HEK293 (cell line): ENCODE data around the gene SERPING1.

Experiments used
- CTCF ChIA-PET: fragments of 350-600 bp; formaldehyde crosslinking; extraction: SDS; loops from one replicate; lab custom pipeline; 2021; ENCODE audit warnings: antibody characterized with exemption; lab: Yijun Ruan, JAX
- POLR2A ChIA-PET: fragments of 300-600 bp; formaldehyde crosslinking; extraction: SDS; loops from one replicate; lab custom pipeline; 2020; ENCODE audit warnings: antibody characterized with exemption, inconsistent platforms; lab: Yijun Ruan, JAX
- H3K27ac ChIP-seq: fragments of 200-500 bp; sonication (Bioruptor generic); 2 replicates; pipeline ENCODE4 v1.5.1; 2014; ENCODE audit warnings: low read depth, low read length, control low read depth, inconsistent platforms; ENCODE audit errors: extremely low read depth
- H3K36me3 ChIP-seq, 2 experiments: fragments of 200-500 bp in 1 of 2; sonication (Bioruptor generic) in 1 of 2; 1 replicate in 1 of 2; 2 replicates in 1 of 2; pipeline ENCODE4 v1.5.1; 2014 to 2017; ENCODE audit warnings: inconsistent platforms in 2 of 2, low read length in 2 of 2; ENCODE audit not compliant: control insufficient read depth in 2 of 2, insufficient read depth in 1 of 2
- H3K4me1 ChIP-seq: fragments of 200-500 bp; sonication (Bioruptor generic); 2 replicates; pipeline ENCODE4 v1.5.1; 2014; ENCODE audit warnings: mild to moderate bottlenecking, low read length, inconsistent platforms; ENCODE audit not compliant: control insufficient read depth, insufficient read depth
- H3K4me3 ChIP-seq: 2 replicates; pipeline ENCODE4 v1.5.1; 2011; ENCODE audit warnings: low read depth, mild to moderate bottlenecking, control low read depth, low read length, moderate library complexity
- H3K9me3 ChIP-seq: fragments of 200-500 bp; sonication (Bioruptor generic); 2 replicates; pipeline ENCODE4 v1.5.1; 2014; ENCODE audit warnings: low read depth, low read length, inconsistent platforms; ENCODE audit not compliant: control insufficient read depth, insufficient read depth
- TRIM28 ChIP-seq: IDR thresholded peaks from 2 replicates; pipeline ENCODE4 v1.6.1; 2011; ENCODE audit warnings: low read length, control low read depth, borderline replicate concordance
- WT1 ChIP-seq: fragments of 450-650 bp; formaldehyde crosslinking; IDR thresholded peaks from 2 replicates; pipeline ENCODE4 v1.5.1; 2016; ENCODE audit warnings: missing biosample characterization, missing genetic modification characterization
- ZFP41 ChIP-seq: fragments of 450-650 bp; formaldehyde crosslinking; IDR thresholded peaks from 2 replicates; pipeline ENCODE4 v1.5.1; 2016; ENCODE audit warnings: missing biosample characterization, missing genetic modification characterization, borderline replicate concordance
- ZIC2 ChIP-seq: fragments of 450-650 bp; formaldehyde crosslinking; IDR thresholded peaks from 2 replicates; pipeline ENCODE4 v1.5.1; 2016; ENCODE audit warnings: missing biosample characterization, missing genetic modification characterization
- ZNF114 ChIP-seq: fragments of 450-650 bp; formaldehyde crosslinking; IDR thresholded peaks from 2 replicates; pipeline ENCODE4 v1.5.0; 2017; ENCODE audit warnings: missing biosample characterization, missing genetic modification characterization
- ZNF2 ChIP-seq: fragments of 450-650 bp; formaldehyde crosslinking; IDR thresholded peaks from 2 replicates; pipeline ENCODE4 v1.5.1; 2016; ENCODE audit warnings: missing biosample characterization, missing genetic modification characterization
- ZNF248 ChIP-seq: fragments of 450-650 bp; formaldehyde crosslinking; IDR thresholded peaks from 2 replicates; pipeline ENCODE4 v1.5.1; 2017; ENCODE audit warnings: missing biosample characterization, missing genetic modification characterization
- ZNF416 ChIP-seq: fragments of 450-650 bp; formaldehyde crosslinking; IDR thresholded peaks from 2 replicates; pipeline ENCODE4 v1.5.1; 2016; ENCODE audit warnings: missing biosample characterization, missing genetic modification characterization
- ZNF501 ChIP-seq: fragments of 450-650 bp; formaldehyde crosslinking; IDR thresholded peaks from 2 replicates; pipeline ENCODE4 v1.5.1; 2016; ENCODE audit warnings: missing biosample characterization, missing genetic modification characterization
- ZNF530 ChIP-seq: fragments of 450-650 bp; formaldehyde crosslinking; IDR thresholded peaks from 2 replicates; pipeline ENCODE4 v1.5.1; 2016; ENCODE audit warnings: low read depth, missing biosample characterization, missing genetic modification characterization
- ZNF549 ChIP-seq: fragments of 450-650 bp; IDR thresholded peaks from 2 replicates; pipeline ENCODE4 v1.5.1; 2018; ENCODE audit warnings: missing biosample characterization, missing genetic modification characterization, mild to moderate bottlenecking, inconsistent platforms, moderate library complexity
- ZNF571 ChIP-seq: fragments of 450-650 bp; formaldehyde crosslinking; IDR thresholded peaks from 2 replicates; pipeline ENCODE4 v1.5.0; 2017; ENCODE audit warnings: missing biosample characterization, missing genetic modification characterization
- ZNF658 ChIP-seq: fragments of 450-650 bp; formaldehyde crosslinking; IDR thresholded peaks from 2 replicates; pipeline ENCODE4; 2016; ENCODE audit warnings: missing biosample characterization, missing genetic modification characterization
- ZNF707 ChIP-seq: fragments of 450-650 bp; formaldehyde crosslinking; IDR thresholded peaks from 2 replicates; pipeline ENCODE4 v1.5.1; 2016; ENCODE audit warnings: missing biosample characterization, missing genetic modification characterization
- ZNF792 ChIP-seq: fragments of 450-650 bp; formaldehyde crosslinking; IDR thresholded peaks from 2 replicates; pipeline ENCODE4 v1.5.1; 2016; ENCODE audit warnings: missing biosample characterization, missing genetic modification characterization
- ZNF843 ChIP-seq: fragments of 450-650 bp; formaldehyde crosslinking; IDR thresholded peaks from 2 replicates; pipeline ENCODE4 v1.5.1; 2016; ENCODE audit warnings: missing biosample characterization, missing genetic modification characterization
- TF ChIP-seq, protein P1 (sequence below): fragments of 450-650 bp; formaldehyde crosslinking; IDR thresholded peaks from 2 replicates; pipeline ENCODE4 v1.5.1; 2016; ENCODE audit warnings: missing biosample characterization, missing genetic modification characterization, borderline replicate concordance
- TF ChIP-seq, protein P2 (sequence below): fragments of 450-650 bp; formaldehyde crosslinking; IDR thresholded peaks from 2 replicates; pipeline ENCODE4 v1.5.1; 2016; ENCODE audit warnings: missing biosample characterization, missing genetic modification characterization
- TF ChIP-seq, protein P3 (sequence below): fragments of 450-650 bp; formaldehyde crosslinking; IDR thresholded peaks from 2 replicates; pipeline ENCODE4 v1.5.1; 2016; ENCODE audit warnings: missing biosample characterization, missing genetic modification characterization
- TF ChIP-seq, protein P4 (sequence below): fragments of 450-650 bp; formaldehyde crosslinking; IDR thresholded peaks from 2 replicates; pipeline ENCODE4 v1.5.1; 2016; ENCODE audit warnings: missing biosample characterization, missing genetic modification characterization
- TF ChIP-seq, protein P5 (sequence below): fragments of 450-650 bp; formaldehyde crosslinking; IDR thresholded peaks from 2 replicates; pipeline ENCODE4 v1.5.1; 2016; ENCODE audit warnings: missing biosample characterization, missing genetic modification characterization, low read depth

The SERPING1 gene

DNA sequence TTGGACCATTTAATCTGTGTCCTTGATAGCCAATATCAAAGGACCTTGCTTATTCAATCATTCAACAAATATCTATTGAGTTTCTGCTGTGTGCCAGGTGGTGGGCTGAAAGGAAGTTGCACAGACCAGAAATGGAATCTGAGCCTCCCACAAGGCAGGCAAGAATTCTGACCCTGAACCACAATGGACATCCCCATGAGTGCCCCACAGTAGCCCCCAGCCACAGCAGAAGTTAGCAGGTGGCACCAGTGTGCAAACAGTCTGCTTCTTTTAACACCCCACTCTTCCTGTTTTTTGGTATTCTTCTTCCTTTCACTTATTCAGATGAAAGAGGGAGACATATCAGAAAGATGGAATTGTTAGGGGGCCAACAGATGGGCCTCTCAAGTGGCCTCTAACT, 12.2 kb upstream of the SERPING1 start:
- TF ChIP-seq ZNF2 (tag by site-specific recombination) (no peak), ZIC2 (tag by site-specific recombination) (no peak), ZNF114 (no peak), ZNF248 (tag by site-specific recombination) (no peak), ZNF843 (tag by site-specific recombination) (no peak), ZNF501 (tag by site-specific recombination) (no peak), ZFP41 (tag by site-specific recombination) (no peak), TRIM28 (no peak), WT1 (tag by site-specific recombination) (no peak), ZNF658 (no peak), ZNF530 (tag by site-specific recombination) (no peak), ZNF707 (tag by site-specific recombination) (no peak)
- TF ChIP-seq, protein P1, sequence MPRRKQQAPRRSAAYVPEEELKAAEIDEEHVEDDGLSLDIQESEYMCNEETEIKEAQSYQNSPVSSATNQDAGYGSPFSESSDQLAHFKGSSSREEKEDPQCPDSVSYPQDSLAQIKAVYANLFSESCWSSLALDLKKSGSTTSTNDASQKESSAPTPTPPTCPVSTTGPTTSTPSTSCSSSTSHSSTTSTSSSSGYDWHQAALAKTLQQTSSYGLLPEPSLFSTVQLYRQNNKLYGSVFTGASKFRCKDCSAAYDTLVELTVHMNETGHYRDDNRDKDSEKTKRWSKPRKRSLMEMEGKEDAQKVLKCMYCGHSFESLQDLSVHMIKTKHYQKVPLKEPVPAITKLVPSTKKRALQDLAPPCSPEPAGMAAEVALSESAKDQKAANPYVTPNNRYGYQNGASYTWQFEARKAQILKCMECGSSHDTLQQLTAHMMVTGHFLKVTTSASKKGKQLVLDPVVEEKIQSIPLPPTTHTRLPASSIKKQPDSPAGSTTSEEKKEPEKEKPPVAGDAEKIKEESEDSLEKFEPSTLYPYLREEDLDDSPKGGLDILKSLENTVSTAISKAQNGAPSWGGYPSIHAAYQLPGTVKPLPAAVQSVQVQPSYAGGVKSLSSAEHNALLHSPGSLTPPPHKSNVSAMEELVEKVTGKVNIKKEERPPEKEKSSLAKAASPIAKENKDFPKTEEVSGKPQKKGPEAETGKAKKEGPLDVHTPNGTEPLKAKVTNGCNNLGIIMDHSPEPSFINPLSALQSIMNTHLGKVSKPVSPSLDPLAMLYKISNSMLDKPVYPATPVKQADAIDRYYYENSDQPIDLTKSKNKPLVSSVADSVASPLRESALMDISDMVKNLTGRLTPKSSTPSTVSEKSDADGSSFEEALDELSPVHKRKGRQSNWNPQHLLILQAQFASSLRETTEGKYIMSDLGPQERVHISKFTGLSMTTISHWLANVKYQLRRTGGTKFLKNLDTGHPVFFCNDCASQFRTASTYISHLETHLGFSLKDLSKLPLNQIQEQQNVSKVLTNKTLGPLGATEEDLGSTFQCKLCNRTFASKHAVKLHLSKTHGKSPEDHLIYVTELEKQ (tag by site-specific recombination): no peak
- TF ChIP-seq, protein P2, sequence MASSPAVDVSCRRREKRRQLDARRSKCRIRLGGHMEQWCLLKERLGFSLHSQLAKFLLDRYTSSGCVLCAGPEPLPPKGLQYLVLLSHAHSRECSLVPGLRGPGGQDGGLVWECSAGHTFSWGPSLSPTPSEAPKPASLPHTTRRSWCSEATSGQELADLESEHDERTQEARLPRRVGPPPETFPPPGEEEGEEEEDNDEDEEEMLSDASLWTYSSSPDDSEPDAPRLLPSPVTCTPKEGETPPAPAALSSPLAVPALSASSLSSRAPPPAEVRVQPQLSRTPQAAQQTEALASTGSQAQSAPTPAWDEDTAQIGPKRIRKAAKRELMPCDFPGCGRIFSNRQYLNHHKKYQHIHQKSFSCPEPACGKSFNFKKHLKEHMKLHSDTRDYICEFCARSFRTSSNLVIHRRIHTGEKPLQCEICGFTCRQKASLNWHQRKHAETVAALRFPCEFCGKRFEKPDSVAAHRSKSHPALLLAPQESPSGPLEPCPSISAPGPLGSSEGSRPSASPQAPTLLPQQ (tag by site-specific recombination): no peak
- TF ChIP-seq, protein P3, sequence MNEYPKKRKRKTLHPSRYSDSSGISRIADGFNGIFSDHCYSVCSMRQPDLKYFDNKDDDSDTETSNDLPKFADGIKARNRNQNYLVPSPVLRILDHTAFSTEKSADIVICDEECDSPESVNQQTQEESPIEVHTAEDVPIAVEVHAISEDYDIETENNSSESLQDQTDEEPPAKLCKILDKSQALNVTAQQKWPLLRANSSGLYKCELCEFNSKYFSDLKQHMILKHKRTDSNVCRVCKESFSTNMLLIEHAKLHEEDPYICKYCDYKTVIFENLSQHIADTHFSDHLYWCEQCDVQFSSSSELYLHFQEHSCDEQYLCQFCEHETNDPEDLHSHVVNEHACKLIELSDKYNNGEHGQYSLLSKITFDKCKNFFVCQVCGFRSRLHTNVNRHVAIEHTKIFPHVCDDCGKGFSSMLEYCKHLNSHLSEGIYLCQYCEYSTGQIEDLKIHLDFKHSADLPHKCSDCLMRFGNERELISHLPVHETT (tag by site-specific recombination): no peak
- TF ChIP-seq, protein P4, sequence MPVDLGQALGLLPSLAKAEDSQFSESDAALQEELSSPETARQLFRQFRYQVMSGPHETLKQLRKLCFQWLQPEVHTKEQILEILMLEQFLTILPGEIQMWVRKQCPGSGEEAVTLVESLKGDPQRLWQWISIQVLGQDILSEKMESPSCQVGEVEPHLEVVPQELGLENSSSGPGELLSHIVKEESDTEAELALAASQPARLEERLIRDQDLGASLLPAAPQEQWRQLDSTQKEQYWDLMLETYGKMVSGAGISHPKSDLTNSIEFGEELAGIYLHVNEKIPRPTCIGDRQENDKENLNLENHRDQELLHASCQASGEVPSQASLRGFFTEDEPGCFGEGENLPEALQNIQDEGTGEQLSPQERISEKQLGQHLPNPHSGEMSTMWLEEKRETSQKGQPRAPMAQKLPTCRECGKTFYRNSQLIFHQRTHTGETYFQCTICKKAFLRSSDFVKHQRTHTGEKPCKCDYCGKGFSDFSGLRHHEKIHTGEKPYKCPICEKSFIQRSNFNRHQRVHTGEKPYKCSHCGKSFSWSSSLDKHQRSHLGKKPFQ (tag by site-specific recombination): no peak
- Histone ChIP-seq H3K4me1 (no peaks in the 10 kb centered on the region), H3K27ac (no peak overlapping the region), H3K4me3 (no peak overlapping the region), H3K36me3 (no peaks in the 10 kb centered on the region), H3K9me3 (no peaks in the 10 kb centered on the region)
- ChIA-PET POLR2A (no interaction called here), CTCF (interaction anchor here (0.7 kb wide), 2 partner anchors 56 to 64 kb away, joined by 3 read pairs; no protein-coding TSS in a partner anchor)

DNA sequence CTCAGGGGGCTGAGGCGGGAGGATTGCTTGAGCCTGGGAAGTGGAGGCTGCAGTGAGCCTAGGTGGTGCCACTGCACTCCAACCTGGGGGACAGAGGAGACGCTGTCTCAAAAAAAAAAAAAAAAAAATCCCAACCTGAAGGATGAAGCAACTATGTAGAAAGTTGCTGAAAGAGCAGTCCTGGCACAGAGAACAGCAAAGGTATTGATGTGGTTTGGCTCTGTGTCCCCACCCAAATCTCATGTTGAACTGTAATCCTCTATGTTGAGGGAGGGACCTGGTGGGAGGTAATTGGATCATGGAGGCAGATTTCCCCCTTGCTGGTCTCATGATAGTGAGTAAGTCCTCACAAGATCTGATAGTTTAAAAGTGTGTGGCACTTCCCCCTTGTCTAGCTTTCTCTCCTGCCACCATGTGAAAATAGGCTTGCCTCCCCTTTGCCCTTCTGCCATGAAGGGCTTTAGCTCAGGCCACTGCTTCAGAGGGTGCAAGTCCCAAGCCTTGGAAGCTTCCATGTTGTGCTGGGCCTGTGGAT, 10.7 kb upstream of the SERPING1 start:
- no peaks in the 10 kb centered on the region for H3K9me3 ChIP-seq
- H3K36me3 ChIP-seq: no peaks in the 10 kb centered on the region
- CTCF ChIA-PET: interaction anchor here (1.2 kb wide), 1 partner anchor 19 kb away, joined by 4 read pairs; the partner anchor contains the start of gene UBE2L6
- no peaks in the 10 kb centered on the region for H3K4me1 ChIP-seq
- no peak overlapping the region for H3K4me3 ChIP-seq
- POLR2A ChIA-PET: no interaction called here
- no peak overlapping the region for H3K27ac ChIP-seq
- TF ChIP-seq ZNF416 (tag by site-specific recombination) (no peak), ZNF707 (tag by site-specific recombination) (no peak), ZNF530 (tag by site-specific recombination) (no peak), ZNF792 (tag by site-specific recombination) (no peak), ZNF571 (tag by site-specific recombination) (no peak), ZNF549 (no peak)
- TF ChIP-seq, protein P5, sequence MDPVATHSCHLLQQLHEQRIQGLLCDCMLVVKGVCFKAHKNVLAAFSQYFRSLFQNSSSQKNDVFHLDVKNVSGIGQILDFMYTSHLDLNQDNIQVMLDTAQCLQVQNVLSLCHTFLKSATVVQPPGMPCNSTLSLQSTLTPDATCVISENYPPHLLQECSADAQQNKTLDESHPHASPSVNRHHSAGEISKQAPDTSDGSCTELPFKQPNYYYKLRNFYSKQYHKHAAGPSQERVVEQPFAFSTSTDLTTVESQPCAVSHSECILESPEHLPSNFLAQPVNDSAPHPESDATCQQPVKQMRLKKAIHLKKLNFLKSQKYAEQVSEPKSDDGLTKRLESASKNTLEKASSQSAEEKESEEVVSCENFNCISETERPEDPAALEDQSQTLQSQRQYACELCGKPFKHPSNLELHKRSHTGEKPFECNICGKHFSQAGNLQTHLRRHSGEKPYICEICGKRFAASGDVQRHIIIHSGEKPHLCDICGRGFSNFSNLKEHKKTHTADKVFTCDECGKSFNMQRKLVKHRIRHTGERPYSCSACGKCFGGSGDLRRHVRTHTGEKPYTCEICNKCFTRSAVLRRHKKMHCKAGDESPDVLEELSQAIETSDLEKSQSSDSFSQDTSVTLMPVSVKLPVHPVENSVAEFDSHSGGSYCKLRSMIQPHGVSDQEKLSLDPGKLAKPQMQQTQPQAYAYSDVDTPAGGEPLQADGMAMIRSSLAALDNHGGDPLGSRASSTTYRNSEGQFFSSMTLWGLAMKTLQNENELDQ: no peak
